CD4-positive, alpha-beta T cell treated with Interleukin-12 subunit alpha and Interleukin-12 subunit beta, for 1 hour (primary cell): Measurements from ENCODE around the gene SLC26A8.

ENCODE experiments used
- DNase-seq: peaks from one replicate; pipeline ENCODE4 v3.0.0-alpha.2; 2020

The SLC26A8 gene

GRCh38 chr6:36023996-36024795 lies at the start of gene SLC26A8:
SLC26A8 (minus strand) TSS chr6:36024641; CDS start chr6:36019707, 4,934 bp downstream.
- DNase-seq, result no peak

- no peak for DNase-seq
Measured at GRCh38 chr6:36073587-36073986, 49.1 kb upstream of the SLC26A8 start.

- no peak for DNase-seq
Measured at GRCh38 chr6:36072681-36073080, 48.2 kb upstream of the SLC26A8 start.

- no peak for DNase-seq
Measured at GRCh38 chr6:36071714-36072113, 47.3 kb upstream of the SLC26A8 start.

GRCh38 chr6:36071281-36071680 lies 46.8 kb upstream of the SLC26A8 start:
- DNase-seq, result no peak

- DNase-seq, result no peak
Measured at GRCh38 chr6:36070252-36070651, 45.8 kb upstream of the SLC26A8 start.

GRCh38 chr6:36069573-36069972 lies 45.1 kb upstream of the SLC26A8 start:
- no peak for DNase-seq

GRCh38 chr6:36068586-36068985 lies 44.1 kb upstream of the SLC26A8 start:
- DNase-seq, result no peak

- DNase-seq, result no peak
Measured at GRCh38 chr6:36068012-36068392, 43.6 kb upstream of the SLC26A8 start.

GRCh38 chr6:36067374-36068011 lies 43.1 kb upstream of the SLC26A8 start:
- DNase-seq, result no peak

- no peak for DNase-seq
Measured at GRCh38 chr6:36066817-36067216, 42.4 kb upstream of the SLC26A8 start.

- DNase-seq, result no peak
Measured at GRCh38 chr6:36065916-36066315, 41.5 kb upstream of the SLC26A8 start.

GRCh38 chr6:36064770-36065396 lies 40.4 kb upstream of the SLC26A8 start:
- no peak for DNase-seq

GRCh38 chr6:36063318-36064060 lies 39.0 kb upstream of the SLC26A8 start:
- no peak for DNase-seq

GRCh38 chr6:36062247-36062646 lies 37.8 kb upstream of the SLC26A8 start:
- no peak for DNase-seq

- no peak for DNase-seq
Measured at GRCh38 chr6:36061236-36061635, 36.8 kb upstream of the SLC26A8 start.

GRCh38 chr6:36056178-36056577 lies 31.7 kb upstream of the SLC26A8 start:
- no peak for DNase-seq

- DNase-seq, result no peak
Measured at GRCh38 chr6:36054956-36055355, 30.5 kb upstream of the SLC26A8 start.

- no peak for DNase-seq
Measured at GRCh38 chr6:36054415-36054814, 30.0 kb upstream of the SLC26A8 start.

GRCh38 chr6:36053878-36054277 lies 29.4 kb upstream of the SLC26A8 start:
- DNase-seq, result no peak

GRCh38 chr6:36052097-36052496 lies 27.7 kb upstream of the SLC26A8 start:
- DNase-seq, result no peak

GRCh38 chr6:36050947-36051710 lies 26.7 kb upstream of the SLC26A8 start:
- no peak for DNase-seq

- no peak for DNase-seq
Measured at GRCh38 chr6:36050305-36050704, 25.9 kb upstream of the SLC26A8 start.
